Effector memory CD8-positive, alpha-beta T cell (primary cell): ENCODE results near the gene GPX2.

ENCODE experiments used
- ATAC-seq: fragments of 150-1000 bp; cut with Tn5 transposase; replicated peaks from 2 replicates; pipeline ENCODE4 v1.10.0; 2021; ENCODE audit warnings: mild to moderate bottlenecking, moderate library complexity
- DNase-seq, 3 experiments: peaks; one replicate each; pipeline ENCODE4 v3.0.0; 2021
- H3K27ac Mint-ChIP-seq, 2 donors: one replicate each; pipeline ENCODE4 v1.8.0; 2022; ENCODE audit warnings: mild to moderate bottlenecking in 2 of 2, mixed read lengths in 2 of 2, moderate library complexity in 2 of 2
- H3K27me3 Mint-ChIP-seq, 2 donors: one replicate each; pipeline ENCODE4 v1.8.0; 2022; ENCODE audit warnings: mixed read lengths in 2 of 2
- H3K36me3 Mint-ChIP-seq: one replicate; pipeline ENCODE4 v1.8.0; 2022; ENCODE audit warnings: mild to moderate bottlenecking, moderate library complexity, mixed read lengths; ENCODE audit not compliant: insufficient read depth
- H3K4me1 Mint-ChIP-seq, 2 donors: one replicate each; pipeline ENCODE4 v1.8.0; 2022; ENCODE audit warnings: low read depth in 2 of 2, mixed read lengths in 2 of 2
- H3K4me3 Mint-ChIP-seq, 2 donors: one replicate each; pipeline ENCODE4 v1.8.0; 2022; ENCODE audit warnings: mild to moderate bottlenecking in 2 of 2, mixed read lengths in 2 of 2, moderate library complexity in 2 of 2
- H3K9me3 Mint-ChIP-seq, 2 donors: one replicate each; pipeline ENCODE4 v1.8.0; 2022; ENCODE audit warnings: mixed read lengths in 2 of 2

GPX2 gene

DNA sequence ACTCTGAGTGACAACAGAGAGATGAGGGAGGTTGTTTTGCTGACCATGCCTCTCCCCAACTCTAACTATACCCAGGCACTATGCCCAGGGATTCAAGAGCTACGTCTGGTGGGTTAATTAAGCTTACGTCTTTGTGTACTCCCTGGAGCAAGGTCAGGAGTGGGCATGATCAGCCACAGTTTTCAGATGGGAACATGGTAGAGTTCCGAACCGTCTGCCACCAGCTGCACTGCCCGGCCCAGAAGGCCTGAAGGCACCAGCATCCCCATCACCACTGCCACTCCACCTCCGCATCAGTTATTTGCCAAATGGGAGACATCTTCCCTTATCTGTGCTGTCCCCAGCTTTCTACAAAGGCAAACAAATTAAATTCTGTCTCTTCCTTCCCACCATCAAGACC is 11.1 kb upstream of the GPX2 start:
- H3K27me3 Mint-ChIP-seq = no peaks in the 10 kb centered on the region
- DNase-seq (no peak), ATAC-seq (no peak)
- peaks cover 4% of the 10 kb centered on the region in 2 donors for H3K4me1 Mint-ChIP-seq
- no peak overlapping the region for H3K27ac Mint-ChIP-seq
- no peak overlapping the region for H3K4me3 Mint-ChIP-seq
- peaks cover 3% of the 10 kb centered on the region for H3K36me3 Mint-ChIP-seq
- H3K9me3 Mint-ChIP-seq = no peaks in the 10 kb centered on the region

DNA sequence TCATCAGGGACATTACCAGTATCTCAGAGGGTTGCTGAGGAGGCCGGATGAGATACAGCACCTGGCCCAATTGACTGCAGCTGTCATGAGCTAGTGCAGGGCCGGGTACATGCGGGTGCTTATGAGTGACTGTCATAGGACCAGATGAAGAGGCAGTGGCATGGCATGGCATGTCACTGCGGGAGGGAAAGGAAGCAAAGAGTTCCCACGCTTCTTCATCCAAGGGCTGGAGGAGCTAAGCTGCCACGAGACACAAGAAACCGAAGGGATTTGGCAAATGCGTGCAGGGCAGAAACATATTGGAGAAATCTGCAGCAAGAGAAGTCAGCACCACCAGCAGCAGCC is 10.7 kb upstream of the GPX2 start:
- ATAC-seq = no peak
- Mint-ChIP-seq H3K9me3 (no peaks in the 10 kb centered on the region), H3K4me1 (peaks cover 4% of the 10 kb centered on the region in 2 donors), H3K4me3 (no peak overlapping the region), H3K27me3 (no peaks in the 10 kb centered on the region), H3K36me3 (peaks cover 3% of the 10 kb centered on the region), H3K27ac (no peak overlapping the region)
- DNase-seq = no peak

DNA sequence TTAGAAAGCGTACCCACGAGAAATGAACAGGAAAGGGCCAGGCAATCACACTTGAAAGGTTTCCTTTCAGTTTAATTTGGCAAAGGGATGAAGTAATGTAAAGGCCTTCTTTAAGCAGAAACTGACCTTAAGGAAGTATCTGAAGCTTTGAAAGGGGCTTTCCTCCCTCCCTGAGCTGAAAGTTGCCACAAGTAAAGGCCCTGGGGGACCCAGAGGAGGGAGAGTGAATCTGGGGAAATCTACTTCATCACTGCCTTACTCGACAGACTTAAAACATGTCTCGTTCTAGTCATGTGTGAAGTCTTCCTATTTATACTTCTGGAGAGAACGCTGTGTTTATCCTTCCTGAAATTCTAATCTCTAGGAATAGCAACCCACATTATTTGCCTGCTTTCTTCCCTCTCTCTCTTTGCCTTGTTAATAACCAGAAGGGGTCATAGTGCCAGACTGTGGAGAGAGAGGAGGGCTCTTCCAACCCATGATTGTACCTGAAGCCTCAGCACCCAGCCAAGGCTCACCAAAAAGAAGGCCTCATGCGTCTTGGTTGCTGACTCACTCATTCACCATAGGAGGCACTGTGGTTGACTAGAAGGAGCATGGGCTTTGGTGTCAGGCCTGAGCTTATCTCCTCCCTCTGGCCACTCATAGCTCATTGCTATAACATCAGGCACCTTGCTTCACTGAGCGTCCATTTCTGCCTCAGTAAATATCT is 10.2 kb upstream of the GPX2 start:
- no peaks in the 10 kb centered on the region for H3K9me3 Mint-ChIP-seq
- ATAC-seq (no peak), DNase-seq (no peak)
- peaks cover 4% of the 10 kb centered on the region in 2 donors for H3K4me1 Mint-ChIP-seq
- H3K27ac Mint-ChIP-seq = peak overlapping the region in 1 of 2 donors; percentile 35
- H3K27me3 Mint-ChIP-seq = no peaks in the 10 kb centered on the region
- peaks cover 3% of the 10 kb centered on the region for H3K36me3 Mint-ChIP-seq
- no peak overlapping the region for H3K4me3 Mint-ChIP-seq

DNA sequence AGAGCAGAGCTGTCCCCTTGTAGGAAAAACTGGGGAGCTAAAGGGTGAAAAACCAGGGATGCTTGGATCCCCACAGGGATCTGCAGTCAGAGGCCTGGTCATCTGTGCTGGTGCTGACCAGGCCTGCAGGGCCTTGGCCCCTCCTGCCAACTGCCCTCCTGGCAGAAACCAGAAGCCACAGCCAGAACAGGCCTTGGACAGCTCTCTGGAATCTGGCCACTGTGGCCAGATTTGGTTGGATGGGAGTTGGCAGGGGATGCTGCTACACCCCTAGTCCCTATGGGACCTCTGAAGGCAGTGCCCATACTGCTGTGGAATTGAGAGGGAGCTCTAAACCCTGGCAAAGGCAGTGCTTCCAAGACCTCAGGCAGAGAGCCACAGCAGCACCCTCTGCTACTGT is 9.2 kb upstream of the GPX2 start:
- Mint-ChIP-seq H3K36me3 (peaks cover under 1% of the 10 kb centered on the region), H3K9me3 (no peaks in the 10 kb centered on the region), H3K4me1 (peaks cover 4 to 8% of the 10 kb centered on the region in 2 donors), H3K4me3 (no peak overlapping the region), H3K27ac (peak overlapping the region in 1 of 2 donors; percentile 35), H3K27me3 (no peaks in the 10 kb centered on the region)
- no peak for DNase-seq
- ATAC-seq = no peak

DNA sequence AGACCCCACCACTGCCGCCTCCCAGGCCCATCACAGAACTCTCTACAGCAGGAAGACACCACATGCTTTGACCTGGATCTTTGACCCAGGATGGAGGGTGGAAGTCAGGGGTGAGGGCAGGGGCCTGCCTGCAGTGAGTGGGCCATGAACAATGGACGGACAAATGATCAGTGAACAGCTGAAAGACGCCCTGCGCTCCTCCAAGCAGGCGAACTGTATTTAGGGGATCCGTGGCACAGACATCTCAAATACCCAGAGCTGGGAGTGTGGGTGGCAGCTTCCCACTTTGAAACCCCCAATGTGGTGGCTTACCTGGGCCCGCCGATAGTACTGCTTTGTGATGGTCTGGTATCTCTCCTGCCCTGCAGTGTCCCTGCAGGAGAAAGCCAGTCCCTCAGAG is 8.7 kb upstream of the GPX2 start:
- DNase-seq = no peak
- no peak overlapping the region for H3K27ac Mint-ChIP-seq
- H3K4me3 Mint-ChIP-seq = no peak overlapping the region
- no peak for ATAC-seq
- peaks cover 4 to 11% of the 10 kb centered on the region in 2 donors for H3K4me1 Mint-ChIP-seq
- no peaks in the 10 kb centered on the region for H3K9me3 Mint-ChIP-seq
- H3K27me3 Mint-ChIP-seq = no peaks in the 10 kb centered on the region
- no peaks in the 10 kb centered on the region for H3K36me3 Mint-ChIP-seq

DNA sequence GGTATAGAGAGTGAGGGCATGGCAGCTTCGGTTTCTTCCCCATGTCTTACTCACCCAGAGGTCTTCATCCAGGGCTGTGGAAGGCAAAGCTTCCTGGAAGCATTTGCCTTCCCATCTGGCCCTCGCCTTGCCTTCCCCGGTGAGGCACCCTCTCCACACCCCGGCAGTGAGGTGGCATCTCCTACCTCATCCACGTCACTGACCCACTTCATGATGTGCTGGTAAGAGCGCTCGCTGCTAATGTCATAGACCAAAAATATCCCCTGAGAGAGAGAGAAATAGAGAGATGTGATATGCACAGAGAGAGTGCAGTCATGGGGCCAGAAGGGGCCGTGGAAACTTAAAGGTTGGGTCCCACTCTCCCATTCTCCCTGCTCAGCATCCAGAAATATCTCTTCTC is 8.3 kb upstream of the GPX2 start:
- no peak for DNase-seq
- Mint-ChIP-seq H3K9me3 (no peaks in the 10 kb centered on the region), H3K27ac (no peak overlapping the region), H3K27me3 (no peaks in the 10 kb centered on the region), H3K4me1 (peaks cover 4 to 11% of the 10 kb centered on the region in 2 donors), H3K4me3 (no peak overlapping the region), H3K36me3 (no peaks in the 10 kb centered on the region)
- no peak for ATAC-seq

DNA sequence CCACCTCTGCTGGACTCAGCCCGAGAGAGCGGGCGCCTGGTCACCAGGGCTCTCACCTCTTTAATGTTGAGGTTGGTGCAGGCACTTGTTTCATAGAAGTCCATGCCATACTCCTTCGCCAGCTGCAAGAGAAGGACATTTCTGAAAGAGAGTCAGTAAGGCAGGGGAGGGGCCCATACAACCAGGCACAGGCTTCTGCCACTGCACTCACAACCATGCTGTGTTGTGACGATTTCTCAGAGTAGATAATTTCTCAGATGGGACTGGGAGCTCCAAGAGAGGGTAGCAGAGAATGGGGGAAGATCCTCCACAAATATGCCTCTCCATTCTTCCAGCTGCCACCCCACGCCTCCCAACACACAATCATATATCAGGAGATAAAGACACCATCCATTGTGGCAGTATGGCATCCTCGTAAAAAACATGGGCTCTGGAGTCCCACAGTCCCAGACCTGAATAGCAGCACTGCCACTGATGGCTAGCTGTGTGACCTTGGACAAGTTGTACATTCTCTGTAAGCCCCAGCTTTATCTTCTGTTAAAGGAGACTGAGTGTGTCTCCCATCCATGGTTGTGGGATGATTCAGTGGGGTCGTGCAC is 6.2 kb upstream of the GPX2 start:
- ATAC-seq (no peak), DNase-seq (no peak)
- H3K4me3 Mint-ChIP-seq = no peak overlapping the region
- no peaks in the 10 kb centered on the region for H3K27me3 Mint-ChIP-seq
- peaks cover under 1 to 15% of the 10 kb centered on the region in 2 donors for H3K4me1 Mint-ChIP-seq
- no peaks in the 10 kb centered on the region for H3K36me3 Mint-ChIP-seq
- H3K27ac Mint-ChIP-seq = peak overlapping the region in 1 of 2 donors; percentile 19
- no peaks in the 10 kb centered on the region for H3K9me3 Mint-ChIP-seq

DNA sequence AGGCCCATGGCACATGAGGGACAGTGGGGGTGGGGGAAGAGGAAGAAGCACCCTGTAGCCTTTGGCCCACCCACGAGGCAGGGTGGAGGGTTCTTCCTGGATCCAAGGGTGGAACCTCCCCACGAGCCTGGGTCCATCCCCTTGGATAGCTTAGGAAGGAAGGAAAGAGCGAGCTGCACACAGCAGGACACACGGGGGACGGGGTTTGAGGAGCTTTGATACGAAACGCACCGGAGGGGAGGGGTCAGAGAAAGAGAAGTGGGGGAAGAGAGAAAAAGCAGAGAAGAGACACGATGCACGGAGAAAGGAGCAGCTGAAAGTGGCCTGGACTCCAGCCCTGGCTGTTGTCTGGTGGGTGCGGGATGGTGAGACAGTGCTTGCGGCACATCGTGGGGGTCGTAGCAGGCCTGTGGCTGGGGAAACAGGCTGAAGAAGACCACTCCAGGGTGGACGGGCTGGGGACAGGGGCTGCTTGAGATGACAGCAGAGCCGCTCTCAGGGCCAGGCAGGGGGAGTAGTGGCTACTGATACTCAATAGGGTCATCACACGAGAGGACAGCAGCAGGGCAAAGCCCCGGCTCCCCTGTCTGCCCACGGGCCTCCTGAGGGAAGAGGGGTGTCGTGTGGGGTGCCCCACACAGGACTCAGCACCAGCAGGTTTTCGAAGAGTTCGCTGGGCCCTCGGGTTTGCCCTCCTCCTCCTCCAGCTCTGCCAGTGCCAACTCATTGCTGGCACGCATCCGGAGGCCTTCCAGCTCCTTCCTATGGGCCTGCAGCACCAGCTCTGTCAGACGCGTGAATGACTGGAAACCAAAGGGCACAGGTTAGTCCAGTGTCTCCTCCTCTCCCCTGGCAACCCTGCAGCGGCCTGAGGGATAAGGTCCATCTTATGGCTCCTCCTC is 5.4 kb upstream of the GPX2 start:
- no peaks in the 10 kb centered on the region for H3K27me3 Mint-ChIP-seq
- H3K36me3 Mint-ChIP-seq = peaks cover 3% of the 10 kb centered on the region
- H3K4me1 Mint-ChIP-seq = peaks cover 0 to 17% of the 10 kb centered on the region in 2 donors
- DNase-seq = no peak
- no peaks in the 10 kb centered on the region for H3K9me3 Mint-ChIP-seq
- ATAC-seq = no peak
- H3K27ac Mint-ChIP-seq = peak overlapping the region in 1 of 2 donors; percentile 37
- H3K4me3 Mint-ChIP-seq = no peak overlapping the region

DNA sequence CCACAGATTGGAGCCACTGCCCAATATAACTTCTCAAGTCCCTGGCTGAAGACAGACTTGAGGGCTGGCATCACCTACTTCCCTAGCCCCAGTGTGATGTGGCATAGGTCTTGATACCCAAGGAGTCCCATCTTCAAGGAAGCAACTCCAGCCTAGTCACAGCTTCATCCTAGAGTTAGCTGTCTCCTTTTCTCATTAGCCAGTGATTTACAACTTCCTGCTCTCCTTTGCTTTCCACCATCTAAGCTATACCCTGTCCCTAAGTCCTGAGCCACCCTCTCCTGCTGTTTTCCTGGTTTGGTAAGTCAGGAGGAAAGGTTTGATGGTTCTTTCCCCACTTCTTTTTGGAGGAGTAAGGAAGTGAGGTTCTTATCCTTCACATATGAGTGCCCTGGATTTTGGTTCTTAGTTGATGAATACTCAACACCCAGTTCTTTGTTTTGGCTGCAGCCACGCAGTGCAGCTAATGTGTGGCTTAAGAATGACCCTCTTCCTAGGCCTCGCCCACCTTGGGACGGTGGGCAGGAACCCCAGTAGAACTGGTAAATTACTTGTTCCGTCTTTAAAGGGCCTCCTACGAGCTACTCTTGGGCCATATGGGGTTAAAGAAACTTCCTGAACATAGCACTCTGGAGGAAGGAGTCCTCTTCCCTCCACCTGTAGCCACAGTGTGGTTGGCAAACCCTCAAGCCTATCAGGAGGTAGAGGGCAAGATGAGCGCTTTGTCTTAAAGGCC is 3.9 kb upstream of the GPX2 start:
- Mint-ChIP-seq H3K9me3 (no peaks in the 10 kb centered on the region), H3K4me3 (no peak overlapping the region), H3K27me3 (no peaks in the 10 kb centered on the region), H3K36me3 (peaks cover 5% of the 10 kb centered on the region), H3K27ac (no peak overlapping the region), H3K4me1 (peaks cover 0 to 14% of the 10 kb centered on the region in 2 donors)
- ATAC-seq (no peak), DNase-seq (no peak)

DNA sequence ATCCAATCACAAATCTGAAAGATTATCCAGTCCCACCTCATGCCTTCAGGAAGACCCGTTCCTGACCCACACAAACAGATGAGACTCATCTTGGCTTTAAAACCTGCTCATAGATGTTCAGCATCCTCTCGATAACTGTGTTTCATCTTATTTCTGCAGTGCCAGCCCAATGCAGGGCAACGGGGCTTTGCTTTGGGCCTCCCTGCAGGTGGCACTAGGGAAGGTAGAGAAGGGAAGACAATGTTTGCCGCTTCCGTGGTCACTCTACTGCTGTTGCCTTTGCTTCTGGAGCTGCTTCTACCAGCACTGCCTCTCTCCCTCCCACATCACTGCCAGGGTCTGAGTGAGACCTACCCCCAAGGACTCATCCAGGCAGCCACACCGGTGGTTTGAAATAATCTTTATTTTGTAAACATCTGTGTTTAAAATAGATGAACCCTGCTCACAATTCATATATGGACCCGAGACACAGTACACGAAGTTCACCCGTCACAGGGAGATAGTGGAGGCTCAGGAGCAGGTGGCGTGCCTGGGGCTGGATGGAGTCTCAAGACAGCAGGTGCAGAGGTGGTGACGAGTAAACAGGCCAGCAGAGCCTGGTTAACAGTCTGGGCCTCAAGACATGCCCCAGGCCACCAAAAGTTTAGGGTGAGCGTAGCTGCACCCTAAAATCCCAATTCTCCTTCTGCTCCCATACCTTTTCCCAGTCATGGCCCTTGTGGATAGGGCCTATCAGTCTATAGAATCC is 3.1 kb upstream of the GPX2 start:
- Mint-ChIP-seq H3K9me3 (no peaks in the 10 kb centered on the region), H3K4me3 (no peak overlapping the region), H3K36me3 (peaks cover 7% of the 10 kb centered on the region), H3K27me3 (no peaks in the 10 kb centered on the region), H3K27ac (no peak overlapping the region), H3K4me1 (peaks cover 4 to 14% of the 10 kb centered on the region in 2 donors)
- ATAC-seq (no peak), DNase-seq (no peak)

DNA sequence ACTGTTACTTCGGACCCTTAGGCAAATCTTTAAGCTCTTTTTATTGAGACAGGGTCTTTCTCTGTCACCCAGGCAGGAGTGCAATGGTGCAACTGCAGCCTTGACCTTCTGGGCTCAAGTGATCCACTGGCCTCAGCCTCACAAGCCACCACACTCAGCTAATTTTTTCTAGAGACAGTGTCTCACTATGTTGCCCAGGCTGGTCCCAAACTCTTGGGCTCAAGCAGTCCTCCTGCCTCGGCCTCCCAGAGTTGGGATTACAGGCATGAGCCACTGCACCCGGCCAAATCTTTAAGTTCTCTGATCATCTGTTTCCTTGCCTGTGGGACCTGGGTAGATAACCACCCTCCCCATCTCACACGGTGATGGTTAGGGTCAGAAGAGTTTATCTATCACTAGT is 2.3 kb upstream of the GPX2 start:
- Mint-ChIP-seq H3K4me3 (no peak overlapping the region), H3K4me1 (peaks cover 9 to 17% of the 10 kb centered on the region in 2 donors), H3K27me3 (no peaks in the 10 kb centered on the region), H3K27ac (peak overlapping the region in 1 of 2 donors; percentile 23), H3K36me3 (peaks cover 10% of the 10 kb centered on the region), H3K9me3 (no peaks in the 10 kb centered on the region)
- no peak for DNase-seq
- ATAC-seq = no peak

DNA sequence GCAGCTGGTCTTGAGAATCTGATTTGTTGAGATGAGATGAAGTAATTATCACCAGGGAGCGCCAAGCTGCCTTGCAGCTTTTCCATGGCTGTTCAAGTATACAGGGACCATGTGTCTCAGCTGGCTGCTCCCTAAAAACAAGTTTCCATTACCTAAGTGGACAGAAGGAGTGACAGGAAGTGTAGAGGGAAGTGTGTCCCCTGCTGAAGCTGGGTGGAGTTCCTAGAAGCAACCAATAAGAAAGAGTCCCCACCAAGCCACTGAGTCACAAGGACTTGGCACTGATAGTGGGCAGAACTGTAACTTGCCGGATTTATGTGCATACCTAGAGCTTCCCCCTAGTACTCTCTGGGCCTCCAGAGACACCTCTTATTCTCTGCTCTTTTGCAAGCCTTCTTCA is 1.5 kb upstream of the GPX2 start:
- H3K27me3 Mint-ChIP-seq = no peaks in the 10 kb centered on the region
- H3K27ac Mint-ChIP-seq = peak overlapping the region; percentile 23 to 76
- DNase-seq (no peak), ATAC-seq (no peak)
- H3K4me1 Mint-ChIP-seq = peaks cover 10 to 18% of the 10 kb centered on the region in 2 donors
- no peaks in the 10 kb centered on the region for H3K9me3 Mint-ChIP-seq
- no peak overlapping the region for H3K4me3 Mint-ChIP-seq
- H3K36me3 Mint-ChIP-seq = peaks cover 11% of the 10 kb centered on the region

DNA sequence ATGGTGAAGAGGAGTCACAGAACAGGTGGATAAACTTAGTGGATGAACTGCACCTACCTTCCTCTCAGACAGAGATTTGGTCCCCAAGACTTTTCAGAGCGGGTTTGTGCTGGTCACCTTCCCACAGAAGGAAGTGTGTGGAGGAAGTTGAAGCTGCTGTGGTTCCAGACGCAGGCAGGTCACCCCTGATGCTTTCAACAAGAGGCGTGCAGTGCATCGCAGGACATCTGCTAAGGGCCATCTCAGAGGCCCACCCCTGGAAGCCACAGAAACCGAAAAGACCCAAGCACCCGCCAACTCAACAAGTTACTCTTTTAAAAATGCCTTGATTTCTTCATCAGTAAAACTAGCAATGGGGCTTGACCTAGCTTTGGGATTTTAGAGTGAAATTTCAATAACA is 1.0 kb upstream of the GPX2 start:
- H3K27ac Mint-ChIP-seq = peak overlapping the region; percentile 76 to 81
- DNase-seq (no peak), ATAC-seq (no peak)
- H3K36me3 Mint-ChIP-seq = peaks cover 15% of the 10 kb centered on the region
- no peaks in the 10 kb centered on the region for H3K27me3 Mint-ChIP-seq
- H3K4me3 Mint-ChIP-seq = no peak overlapping the region
- H3K4me1 Mint-ChIP-seq = peaks cover 14 to 22% of the 10 kb centered on the region in 2 donors
- no peaks in the 10 kb centered on the region for H3K9me3 Mint-ChIP-seq
